ENCODE data around the gene ANKRD11. TPM values are rescaled to one million over a fixed set of nuclear protein-coding genes. Genes with fewer than 3 reads are reported as not detected.

The ANKRD11 gene
- total RNA-seq, 1 donor from 2014 or later, result 165 TPM

- Mint-ChIP-seq H3K27ac (ENCODE audit: unreplicated experiment) (peak overlapping the region; percentile 57), H3K27me3 (ENCODE audit: unreplicated experiment) (peaks cover 8% of the 10 kb centered on the region), H3K4me3 (ENCODE audit: unreplicated experiment) (no peak overlapping the region), H3K9me3 (ENCODE audit: unreplicated experiment) (no peaks in the 10 kb centered on the region), H3K36me3 (ENCODE audit: low read depth, unreplicated experiment) (peaks cover 46% of the 10 kb centered on the region), H3K4me1 (ENCODE audit: unreplicated experiment) (peaks cover 32% of the 10 kb centered on the region)
- no peak for TF ChIP-seq CTCF (IDR thresholded peaks at IDR 0.05; ENCODE audit: unreplicated experiment)
- DNase-seq (ENCODE audit: low spot score), result no peak
Observed at GRCh38 chr16:89536371-89536770, 46.0 kb upstream of the ANKRD11 start.

- peaks cover 6% of the 10 kb centered on the region for H3K27me3 Mint-ChIP-seq (ENCODE audit: unreplicated experiment)
- peaks cover 40% of the 10 kb centered on the region for H3K36me3 Mint-ChIP-seq (ENCODE audit: low read depth, unreplicated experiment)
- no peaks in the 10 kb centered on the region for H3K9me3 Mint-ChIP-seq (ENCODE audit: unreplicated experiment)
- H3K27ac Mint-ChIP-seq (ENCODE audit: unreplicated experiment), result peak overlapping the region; percentile 86
- DNase-seq (ENCODE audit: low spot score), result peak; percentile 16
- H3K4me1 Mint-ChIP-seq (ENCODE audit: unreplicated experiment), result peaks cover 34% of the 10 kb centered on the region
- no peak for TF ChIP-seq CTCF (IDR thresholded peaks at IDR 0.05; ENCODE audit: unreplicated experiment)
- H3K4me3 Mint-ChIP-seq (ENCODE audit: unreplicated experiment), result peak overlapping the region; percentile 35
Observed at GRCh38 chr16:89534252-89534756, 43.9 kb upstream of the ANKRD11 start.

- TF ChIP-seq CTCF (IDR thresholded peaks at IDR 0.05; ENCODE audit: unreplicated experiment), result no peak
- Mint-ChIP-seq H3K27ac (ENCODE audit: unreplicated experiment) (peak overlapping the region; percentile 77), H3K9me3 (ENCODE audit: unreplicated experiment) (no peaks in the 10 kb centered on the region), H3K27me3 (ENCODE audit: unreplicated experiment) (peaks cover 8% of the 10 kb centered on the region), H3K4me1 (ENCODE audit: unreplicated experiment) (peaks cover 45% of the 10 kb centered on the region), H3K36me3 (ENCODE audit: low read depth, unreplicated experiment) (peaks cover 49% of the 10 kb centered on the region), H3K4me3 (ENCODE audit: unreplicated experiment) (peak overlapping the region; percentile 68)
- no peak for DNase-seq (ENCODE audit: low spot score)
Observed at GRCh38 chr16:89531821-89532526, 41.6 kb upstream of the ANKRD11 start.

DNA sequence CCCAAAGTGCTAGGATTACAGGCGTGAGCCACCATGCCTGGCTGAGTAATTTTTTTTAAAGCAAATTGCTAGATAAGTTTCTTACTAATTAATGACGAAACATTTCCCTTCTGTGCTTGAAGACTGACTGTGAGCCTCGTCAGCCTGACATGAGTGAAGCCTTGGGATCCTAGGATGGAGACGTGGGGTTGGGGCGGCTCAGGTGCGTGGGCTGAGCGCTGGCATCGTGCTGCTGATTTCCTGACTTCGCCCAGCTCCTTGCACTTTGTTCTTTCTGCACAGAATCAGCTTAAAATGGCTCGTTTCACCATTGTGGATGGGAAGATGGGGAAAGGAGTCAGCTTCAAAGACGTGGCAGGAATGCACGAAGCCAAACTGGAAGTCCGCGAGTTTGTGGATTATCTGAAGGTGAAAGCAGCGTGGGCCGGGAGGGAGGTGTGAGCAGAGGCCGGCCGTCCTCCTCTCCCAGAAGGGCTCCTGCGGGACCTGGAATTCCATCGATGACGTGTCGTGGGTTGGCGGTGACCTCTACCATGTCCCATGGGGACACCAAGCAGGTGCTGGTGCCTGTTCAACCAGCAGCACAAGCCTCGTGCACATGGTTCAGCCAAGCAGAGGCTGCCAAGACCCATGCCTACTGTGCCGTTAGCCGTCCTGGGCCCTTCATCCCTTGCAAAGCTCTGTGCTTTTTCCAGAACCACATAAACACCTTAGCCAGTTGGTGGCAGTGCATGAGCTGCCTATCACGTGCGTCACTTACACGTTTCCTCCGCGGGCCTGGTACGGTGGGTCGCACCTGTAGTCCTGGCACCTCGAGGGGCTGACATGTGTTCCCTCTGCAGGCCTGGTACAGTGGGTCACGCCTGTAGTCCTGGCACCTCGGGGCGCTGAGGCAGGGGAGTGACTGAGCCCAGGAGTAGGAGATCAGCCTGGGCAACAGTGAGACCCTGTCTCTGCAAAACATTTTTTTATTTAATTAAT lies 40.3 kb upstream of the ANKRD11 start:
- Mint-ChIP-seq H3K9me3 (ENCODE audit: unreplicated experiment) (no peaks in the 10 kb centered on the region), H3K4me1 (ENCODE audit: unreplicated experiment) (peaks cover 54% of the 10 kb centered on the region), H3K36me3 (ENCODE audit: low read depth, unreplicated experiment) (peaks cover 49% of the 10 kb centered on the region), H3K4me3 (ENCODE audit: unreplicated experiment) (no peak overlapping the region), H3K27ac (ENCODE audit: unreplicated experiment) (no peak overlapping the region), H3K27me3 (ENCODE audit: unreplicated experiment) (peaks cover 9% of the 10 kb centered on the region)
- TF ChIP-seq CTCF (IDR thresholded peaks at IDR 0.05; ENCODE audit: unreplicated experiment), result no peak
- DNase-seq (ENCODE audit: low spot score), result no peak
